Dermis microvascular lymphatic vessel endothelial cell (primary cell): Measurements from ENCODE around the gene WDR31. TPM values are rescaled to one million over a fixed set of nuclear protein-coding genes. Genes with fewer than 3 reads are reported as not detected.
"Not testable (repeated sequence)": the region's sequence is repeated elsewhere in the genome, so short reads cannot be mapped to it uniquely, and the experiment has no call there.

Source experiments
- DNase-seq, 2 donors: peaks; one replicate each; pipeline versions ENCODE4 v3.0.0 to v3.0.0-alpha.2; 2010; ENCODE audit warnings: low read depth in 2 of 2
- total RNA-seq: library from RNA; depleted of rRNA; stranded (reverse); fragments of >200 nt; gene quantifications from 2 replicates; pipeline ENCODE4 v1.2.1, GENCODE V29; 2014

Gene WDR31
- total RNA-seq = 0.13 and 0.38 TPM in 2 replicates

DNA sequence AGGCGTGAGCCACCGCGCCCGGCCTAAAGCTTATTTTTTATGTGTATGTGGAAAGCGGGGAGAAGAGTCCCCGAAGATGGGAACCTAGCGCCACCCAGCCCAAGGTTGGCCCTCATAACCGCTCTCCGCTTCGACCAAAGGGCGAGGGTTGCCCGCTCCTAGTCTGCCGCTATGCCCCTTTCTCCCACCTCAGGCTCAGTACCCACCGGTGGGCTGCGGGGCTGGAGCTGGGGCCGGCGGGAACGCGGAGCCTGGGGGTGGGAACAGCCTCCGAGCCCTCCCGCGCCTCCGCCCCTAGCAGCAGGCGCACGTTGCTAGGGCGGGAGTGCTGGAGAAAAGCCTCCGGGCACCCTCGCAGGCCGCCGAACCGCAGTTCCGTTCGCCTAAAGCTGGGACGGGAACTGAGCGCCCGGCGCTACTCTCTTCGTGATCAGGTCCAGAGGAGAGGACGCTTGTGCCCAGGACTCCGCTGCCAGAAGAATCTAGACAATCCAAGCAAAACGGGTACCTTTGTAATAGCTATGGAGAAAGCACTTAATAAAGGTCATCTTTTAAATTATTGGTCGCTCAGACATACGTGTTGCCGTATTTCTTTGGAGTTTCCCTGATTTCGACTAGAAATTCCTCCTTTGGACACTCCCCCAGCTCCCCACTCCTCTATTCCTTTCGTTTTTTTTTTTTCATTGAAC lies at the start of gene WDR31:
TSS of gene WDR31 (minus strand) at position 265 of the 689 bp plus-strand sequence. CDS start 8,253 bp downstream, outside the sequence.
- DNase-seq = peak; percentile 80 to 90

DNA sequence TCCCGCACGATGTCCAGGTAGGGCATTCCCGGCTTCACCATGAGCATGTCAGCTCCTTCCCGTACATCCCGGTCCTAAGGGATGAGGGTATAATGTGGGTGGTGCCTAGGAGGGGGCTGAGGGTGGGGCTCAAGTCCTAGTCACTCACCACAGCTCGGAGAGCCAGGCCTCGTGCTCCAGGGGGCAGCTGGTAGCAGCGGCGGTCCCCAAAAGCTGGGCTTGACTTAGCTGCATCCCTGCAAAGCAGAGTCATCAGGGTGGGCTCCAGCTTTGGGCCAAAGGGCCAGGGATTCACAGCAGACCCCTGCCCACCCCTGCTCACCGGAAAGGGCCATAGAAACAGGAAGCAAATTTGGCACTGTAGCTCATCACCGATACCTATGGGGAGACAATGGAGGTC lies 49.4 kb upstream of the WDR31 start:
- no peak for DNase-seq

DNA sequence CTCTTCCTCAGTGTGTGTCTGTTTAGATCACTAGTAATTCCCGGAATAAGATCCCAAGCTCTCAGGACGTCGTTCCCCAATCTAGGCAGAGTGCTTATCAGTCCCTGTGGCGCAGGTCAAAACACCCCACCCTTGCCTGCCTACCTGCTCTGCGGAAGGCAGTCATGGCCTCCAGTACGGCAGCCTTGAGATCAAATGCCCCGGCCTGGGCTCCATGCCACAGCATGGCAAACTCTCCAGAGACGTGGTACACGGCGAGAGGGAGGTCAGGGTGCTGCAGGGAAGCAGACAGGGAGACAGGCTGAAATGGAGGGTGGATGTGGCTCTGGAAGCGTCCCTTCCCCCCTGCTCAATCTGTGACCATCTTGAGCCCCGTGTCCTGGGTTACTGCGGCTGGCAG lies 48.8 kb upstream of the WDR31 start:
- DNase-seq = no peak

DNA sequence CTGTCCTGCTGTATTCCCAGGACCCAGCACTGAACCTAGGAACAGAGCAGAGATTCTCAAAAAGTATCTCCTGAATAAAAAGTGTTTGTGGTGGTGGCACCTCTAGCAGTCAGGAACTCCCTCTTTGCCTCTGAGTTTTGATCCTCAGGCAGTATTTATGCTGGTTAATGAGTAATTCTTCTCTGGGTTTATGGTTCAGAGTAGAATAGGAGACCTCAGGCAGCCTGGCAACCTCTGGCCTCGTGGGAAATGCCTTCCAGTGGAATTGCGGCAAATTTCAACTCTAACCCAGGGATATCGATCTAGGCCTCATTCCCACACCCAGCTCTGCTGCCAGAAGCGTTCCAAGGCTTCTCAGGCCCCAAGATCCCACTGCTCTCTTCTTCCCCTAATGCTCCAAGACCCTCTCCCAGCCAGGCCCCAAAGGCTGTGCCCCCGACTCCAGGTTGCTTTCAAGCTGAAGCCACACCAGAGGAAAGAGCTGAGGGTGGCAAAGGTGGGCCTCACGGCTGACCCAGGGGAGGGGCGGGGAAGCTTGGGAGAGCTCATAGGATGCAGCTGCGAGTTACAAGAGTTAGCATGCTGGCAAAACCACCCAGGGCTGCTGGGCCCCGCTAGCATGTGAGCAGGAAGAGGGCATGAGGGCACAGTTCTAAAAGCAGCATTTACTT lies 47.6 kb upstream of the WDR31 start:
- no peak for DNase-seq

DNA sequence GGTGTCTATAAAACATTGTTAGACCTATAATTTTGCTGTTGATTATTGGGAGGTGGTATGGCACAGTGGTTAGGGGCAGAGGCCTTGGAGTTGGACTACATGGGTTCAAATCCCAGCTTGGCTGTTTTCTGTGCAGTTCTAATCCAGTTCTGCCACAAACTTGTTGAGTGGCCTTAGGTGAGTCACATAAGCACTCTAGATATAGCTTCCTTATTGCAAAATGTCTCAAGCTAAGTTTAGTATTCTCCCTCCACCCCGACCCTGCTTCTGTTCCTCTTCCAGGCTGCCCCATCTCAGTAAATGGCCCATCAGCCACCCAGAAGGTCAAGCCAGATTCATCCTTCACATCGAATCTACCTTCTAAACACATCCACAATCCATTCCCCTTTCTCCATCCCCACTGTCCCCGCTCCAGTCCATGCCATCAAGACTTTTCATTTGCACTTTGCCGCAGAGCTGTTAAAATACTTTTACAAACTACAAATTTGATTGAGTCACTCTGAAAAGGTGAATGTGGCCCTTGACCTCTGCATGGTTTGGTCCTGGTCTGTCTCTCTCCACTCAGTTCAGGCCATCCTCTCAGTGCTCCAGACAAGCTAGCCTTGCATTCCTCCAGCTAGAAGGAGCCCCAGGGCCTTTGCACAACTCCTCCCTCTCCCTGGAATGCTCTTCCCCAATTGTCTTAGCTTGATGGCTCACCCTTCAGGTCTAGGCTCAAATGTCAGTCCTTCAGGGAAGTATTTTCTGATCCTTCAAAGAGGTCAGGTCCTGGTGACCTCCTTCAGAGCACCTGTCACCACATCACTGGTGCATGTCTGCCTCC lies 46.7 kb upstream of the WDR31 start:
- DNase-seq = no peak

DNA sequence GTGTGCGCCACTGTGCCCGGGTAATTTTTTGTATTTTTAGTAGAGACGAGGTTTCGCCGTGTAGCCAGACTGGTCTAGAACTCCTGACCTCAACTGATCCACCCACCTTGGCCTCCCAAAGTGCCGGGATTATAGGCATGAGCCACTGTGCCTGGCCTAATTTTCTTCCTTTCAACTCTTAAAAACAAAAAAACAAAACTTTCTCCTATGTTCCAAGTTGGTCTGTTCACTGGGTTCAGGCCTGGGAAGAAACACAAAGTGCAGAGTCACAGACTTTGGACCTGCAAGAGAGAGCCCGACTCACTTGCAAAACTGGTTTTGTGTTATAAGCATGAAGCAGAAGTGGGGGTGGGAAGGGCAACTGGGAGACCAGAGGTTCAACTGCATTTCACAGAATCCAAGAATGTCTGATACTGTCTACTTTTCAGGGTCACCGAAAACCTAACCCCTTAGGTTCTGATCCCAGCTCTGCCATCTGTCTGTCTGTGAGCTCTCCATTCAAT lies 41.9 kb upstream of the WDR31 start:
- DNase-seq = no peak

DNA sequence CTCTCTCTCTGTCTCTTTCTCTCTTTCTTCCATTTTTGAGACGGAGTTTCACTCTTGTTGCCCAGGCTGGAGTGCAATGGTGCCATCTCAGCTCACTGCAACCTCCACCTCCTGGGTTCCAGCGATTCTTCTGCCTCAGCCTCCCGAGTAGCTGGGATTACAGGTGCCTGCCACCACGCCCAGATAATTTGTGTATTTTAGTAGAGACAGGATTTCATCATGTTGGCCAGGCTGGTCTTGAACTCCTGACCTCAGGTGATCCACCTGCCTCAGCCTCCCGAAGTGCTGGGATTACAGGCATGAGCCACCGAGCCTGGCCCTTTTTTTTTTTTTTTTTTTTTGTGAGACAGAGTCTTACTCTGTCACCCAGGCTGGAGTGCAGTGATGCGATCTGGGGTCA lies 41.4 kb upstream of the WDR31 start:
- DNase-seq = not testable (repeated sequence)

DNA sequence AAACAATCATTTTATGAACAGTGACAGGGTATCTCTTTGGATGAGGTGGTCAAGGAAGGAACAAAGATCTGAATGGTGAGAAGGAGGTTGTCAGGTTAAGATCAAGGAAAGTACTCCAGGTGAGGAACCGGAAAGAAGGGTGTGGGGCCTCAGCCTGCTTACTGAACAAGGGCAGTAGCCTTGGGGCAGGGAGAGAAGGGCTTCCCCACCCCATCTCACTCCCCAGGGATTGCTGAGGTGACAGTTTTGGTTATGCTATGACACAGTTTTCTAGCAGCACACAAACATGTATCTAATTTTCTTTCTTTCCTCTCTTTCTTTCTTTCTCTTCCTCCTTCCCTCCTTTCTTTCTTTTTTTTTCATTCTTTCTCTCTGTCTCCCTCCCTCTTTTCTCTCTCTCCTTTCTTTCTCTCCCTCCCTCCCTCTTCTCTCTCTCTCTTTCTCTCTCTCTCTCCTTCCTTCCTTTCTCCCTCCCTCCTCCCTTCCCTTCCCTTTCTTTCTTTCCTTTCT lies 40.8 kb upstream of the WDR31 start:
- DNase-seq = no peak

DNA sequence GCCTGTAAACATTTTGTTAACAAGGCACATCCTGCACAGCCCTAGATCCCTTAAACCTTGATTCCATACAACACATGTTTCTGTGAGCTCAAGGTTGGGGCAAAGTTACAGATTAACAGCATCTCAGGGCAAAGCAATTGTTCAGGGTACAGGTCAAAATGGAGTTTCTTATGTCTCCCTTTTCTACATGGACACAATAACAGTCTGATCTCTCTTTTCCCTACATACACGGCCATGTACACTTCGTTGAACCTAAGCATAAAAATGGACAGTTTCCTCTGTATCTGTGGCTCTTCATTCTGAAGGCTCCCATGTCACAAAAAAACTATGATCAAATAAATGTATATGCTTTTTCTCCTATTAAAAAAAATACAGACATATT lies 39.7 kb upstream of the WDR31 start:
- DNase-seq = not testable (repeated sequence)

DNA sequence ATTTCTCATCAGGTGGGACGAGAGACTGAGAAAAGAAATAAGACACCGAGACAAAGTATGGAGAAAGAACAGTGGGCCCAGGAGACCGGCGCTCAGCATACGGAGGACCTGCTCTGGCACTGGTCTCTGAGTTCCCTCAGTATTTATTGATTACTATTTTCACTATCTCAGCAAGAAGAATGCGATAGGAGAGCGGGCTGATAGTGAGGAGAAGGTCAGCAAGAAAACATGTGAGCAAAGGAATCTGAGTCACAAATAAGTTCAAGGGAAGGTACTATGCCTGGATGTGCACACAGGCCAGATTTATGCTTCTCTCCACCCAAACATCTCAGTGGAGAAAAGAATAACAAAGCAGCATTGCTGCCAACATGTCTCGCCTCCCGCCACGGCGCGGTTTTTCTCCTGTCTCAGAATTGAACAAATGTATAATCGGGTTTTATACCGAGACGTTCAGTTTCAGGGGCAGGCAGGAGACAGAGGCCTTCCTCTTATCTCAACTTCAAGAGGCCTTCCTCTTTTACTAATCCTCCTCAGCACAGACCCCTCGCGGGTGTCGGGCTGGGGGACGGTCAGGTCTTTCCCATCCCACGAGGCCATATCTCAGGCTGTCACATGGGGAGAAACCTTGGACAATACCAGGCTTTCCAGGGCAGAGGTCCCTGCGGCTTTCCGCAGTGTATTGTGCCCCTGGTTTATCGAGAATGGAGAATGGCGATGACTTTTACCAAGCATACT lies 39.2 kb upstream of the WDR31 start:
- not testable (repeated sequence) for DNase-seq

DNA sequence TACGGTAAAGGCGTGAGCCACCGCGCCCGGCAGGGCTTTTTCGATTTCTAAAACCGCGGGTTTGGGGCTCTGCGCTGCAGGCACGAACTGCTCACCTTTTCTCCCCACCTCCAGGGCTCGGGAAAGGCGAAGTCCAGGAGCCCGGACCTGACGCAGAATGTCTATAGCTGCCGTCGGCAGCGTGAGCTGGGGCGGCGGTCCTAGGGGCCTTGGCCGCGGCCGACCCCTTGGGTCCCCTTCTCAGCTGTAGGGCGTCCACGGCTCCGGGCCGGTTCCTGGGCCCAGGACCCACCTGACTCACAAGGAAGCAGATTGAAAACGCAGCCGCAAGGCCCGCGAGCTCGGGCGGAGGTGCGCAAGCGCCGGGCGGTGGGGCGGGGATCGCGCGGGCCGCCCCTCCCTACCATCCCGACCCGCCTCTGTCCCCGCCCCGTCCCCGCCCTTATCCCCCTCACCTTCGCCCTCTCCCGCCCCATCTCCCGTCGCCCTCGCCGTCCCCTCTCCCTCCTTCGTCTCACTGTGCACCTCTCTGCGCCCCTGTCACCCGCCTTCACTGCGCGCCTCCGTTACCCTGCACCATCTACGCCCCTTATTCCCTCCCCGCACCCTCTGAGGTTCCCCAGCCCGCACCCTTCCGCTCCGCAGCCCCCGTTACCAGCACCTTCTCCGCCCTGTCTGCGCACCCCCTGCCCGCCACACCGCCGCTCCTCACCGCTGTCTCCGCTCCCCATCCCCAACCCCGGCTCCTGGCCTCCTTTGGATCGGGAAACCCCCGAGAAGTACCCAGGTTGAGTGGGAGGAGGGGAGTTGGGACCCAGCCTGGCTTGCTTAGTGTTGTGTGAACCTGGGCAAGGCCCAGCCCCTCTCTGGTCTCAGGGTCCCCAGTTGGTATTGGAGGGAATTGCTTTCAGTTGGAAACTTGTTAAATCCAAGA lies 36.8 kb upstream of the WDR31 start, which contains the start of gene HDHD3:
TSS of gene HDHD3 (minus strand) at position 353 of the 934 bp plus-strand sequence. CDS start 2,632 bp downstream, outside the sequence.
- peak; percentile 24 to 70 for DNase-seq

DNA sequence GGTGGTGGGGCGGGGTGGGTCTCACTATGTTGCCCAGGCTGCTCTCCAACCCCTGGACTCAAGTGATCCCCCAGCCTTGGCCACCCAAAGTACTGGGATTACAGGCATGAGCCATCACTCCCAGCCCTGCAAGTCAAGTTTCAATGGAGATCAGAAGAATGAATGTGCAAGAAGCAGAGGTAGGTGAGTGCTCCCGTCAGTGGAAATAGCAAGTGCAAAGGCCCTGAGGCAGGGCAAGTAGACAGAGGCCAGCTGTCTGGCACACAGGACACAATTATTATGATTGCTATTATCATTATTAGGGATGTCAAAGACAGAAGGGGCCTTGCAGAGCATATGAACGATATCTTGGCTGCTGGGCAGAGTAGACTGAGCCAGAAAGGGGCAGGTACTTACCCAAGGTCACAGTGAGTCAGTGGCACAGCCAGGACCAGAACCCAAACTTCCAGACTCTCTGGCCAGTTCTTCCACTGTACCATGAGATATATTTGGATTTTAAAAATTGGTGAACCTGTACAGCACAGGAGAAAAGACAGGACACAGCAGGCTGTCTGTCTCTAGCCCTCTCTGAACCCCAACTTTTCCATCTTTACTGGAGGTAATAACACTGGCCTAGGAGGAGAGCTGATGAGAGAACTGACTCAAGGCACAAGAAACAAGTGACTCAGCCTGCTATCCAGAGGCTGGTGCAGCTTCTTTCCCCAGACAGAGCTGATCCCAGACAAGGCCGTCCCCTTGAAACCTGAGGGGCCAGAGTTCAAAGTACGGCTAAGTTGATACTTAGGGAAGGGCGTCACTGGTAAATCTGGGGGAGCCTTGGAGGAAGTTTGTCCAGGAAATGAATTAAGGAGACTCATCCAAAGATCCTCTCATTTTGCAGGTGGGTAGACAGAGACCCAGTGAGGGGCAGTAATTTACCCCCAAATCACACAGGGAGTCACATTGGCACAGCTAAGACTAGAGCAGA lies 35.3 kb upstream of the WDR31 start:
- DNase-seq = no peak

DNA sequence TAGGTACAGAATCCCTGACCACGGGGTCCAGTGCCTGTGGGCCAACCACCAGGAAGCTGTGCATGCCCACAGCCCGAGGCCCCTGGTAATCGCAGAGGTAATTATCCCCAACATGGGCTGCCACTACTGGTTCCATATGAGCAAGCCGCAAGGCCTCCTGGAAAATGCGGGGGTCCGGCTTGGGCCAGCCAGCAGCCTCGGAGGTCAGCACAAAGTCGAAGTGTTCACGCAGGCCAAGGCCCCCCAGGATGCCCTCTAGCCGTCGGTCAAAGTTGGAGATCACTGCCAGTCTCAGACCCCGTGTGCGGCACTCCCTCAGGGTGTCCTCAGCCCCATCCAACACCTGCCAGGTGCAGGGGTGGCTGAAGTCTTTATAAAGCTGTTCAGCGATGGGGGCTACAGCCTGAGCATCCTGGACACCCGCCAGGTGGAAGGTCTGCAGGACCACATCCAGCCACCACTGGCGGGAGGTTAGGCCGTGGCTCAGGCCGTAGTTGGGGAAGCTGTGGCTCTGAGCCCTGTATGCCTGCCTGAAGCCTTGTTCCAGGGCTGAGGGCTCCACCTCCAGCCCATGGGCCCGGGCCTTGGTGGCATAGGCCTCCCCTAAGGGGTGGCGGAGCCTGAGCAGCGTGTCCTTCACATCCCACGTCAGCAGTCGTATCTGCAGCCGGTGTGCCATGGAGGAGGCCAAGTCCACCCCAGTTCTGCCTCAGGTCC lies 33.8 kb upstream of the WDR31 start:
- DNase-seq = no peak

DNA sequence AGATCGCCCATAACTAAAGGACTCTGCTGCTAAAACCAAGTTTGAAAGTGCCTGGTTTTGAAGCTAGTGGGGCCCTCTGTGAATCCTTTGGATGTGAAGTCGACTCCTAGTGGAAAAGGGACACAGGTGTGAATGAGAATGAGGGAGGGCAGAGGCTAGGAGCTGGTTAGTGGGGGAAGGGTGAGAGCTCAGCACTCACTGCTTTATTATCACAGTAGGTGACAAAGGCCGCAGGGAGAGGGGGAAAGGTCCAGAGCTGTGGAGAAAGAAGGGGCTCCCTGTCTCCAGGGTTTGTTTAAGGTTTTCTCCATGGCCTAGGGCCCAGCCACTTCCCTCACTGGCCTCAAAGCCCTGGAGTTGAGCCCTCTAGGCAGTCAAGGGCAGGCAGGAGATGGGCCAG lies 33.2 kb upstream of the WDR31 start:
- no peak for DNase-seq

DNA sequence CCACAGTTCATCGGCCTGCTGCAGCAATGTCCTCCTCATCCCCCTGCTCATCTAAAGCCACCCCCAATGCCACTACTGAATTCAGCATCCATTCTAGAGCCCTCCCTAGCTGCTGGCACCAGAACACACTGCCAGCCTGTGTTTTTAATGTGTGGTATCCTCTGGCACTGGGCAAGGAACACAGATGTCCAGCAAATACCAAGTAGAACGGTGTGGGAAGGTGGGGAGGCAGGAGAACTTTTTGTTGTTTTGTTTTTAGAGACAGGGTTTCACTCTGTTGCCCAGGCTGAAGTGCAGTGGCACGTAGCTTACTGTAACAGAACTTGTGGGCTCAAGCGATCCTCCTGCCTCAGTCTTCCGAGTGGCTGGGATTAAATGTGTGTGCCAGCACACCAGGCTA lies 32.0 kb upstream of the WDR31 start:
- no peak for DNase-seq

DNA sequence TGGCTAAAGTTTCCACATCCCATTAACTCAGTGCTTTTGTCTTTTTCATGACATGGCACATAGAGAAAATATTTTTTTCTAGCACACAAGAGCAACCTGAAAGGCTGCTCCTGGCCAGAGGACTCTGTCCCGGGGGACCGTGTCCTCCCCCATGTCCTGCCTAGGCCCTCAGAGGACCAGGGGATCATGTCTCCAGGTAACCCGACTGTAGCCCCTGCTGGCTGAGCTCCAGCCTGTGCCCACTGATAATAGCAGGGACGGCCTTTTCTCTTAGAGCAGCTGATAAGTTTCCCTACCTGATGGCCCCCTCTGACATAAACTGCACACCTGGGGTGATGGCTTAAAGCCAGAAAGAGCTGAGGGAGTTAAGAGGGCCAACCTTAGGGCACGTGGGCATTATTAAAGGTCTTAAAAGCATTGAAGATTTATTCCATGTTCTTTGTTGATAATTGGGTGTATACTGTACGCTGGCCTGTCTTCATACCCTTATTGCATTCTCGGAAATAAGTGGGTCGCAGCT lies 30.8 kb upstream of the WDR31 start:
- no peak for DNase-seq

DNA sequence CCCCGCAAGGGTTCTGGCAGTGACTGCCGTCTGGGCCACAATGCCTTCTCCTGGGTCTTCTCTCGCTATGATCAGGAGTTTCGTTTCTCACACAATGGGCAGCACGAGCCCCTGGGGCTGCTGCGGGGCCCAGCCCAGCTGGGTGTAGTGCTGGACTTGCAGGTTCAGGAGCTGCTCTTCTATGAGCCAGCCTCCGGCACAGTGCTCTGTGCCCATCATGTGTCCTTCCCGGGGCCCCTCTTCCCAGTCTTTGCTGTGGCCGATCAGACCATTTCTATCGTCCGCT lies 29.7 kb upstream of the WDR31 start:
- DNase-seq = no peak
